Loucy (cell line): ENCODE data around the gene RBM20.

Source experiments
- H2AFZ ChIP-seq: fragments of 200-600 bp; sonication (generic); 2 replicates; pipeline ENCODE4 v1.6.0; 2016; ENCODE audit warnings: antibody characterized with exemption, mild to moderate bottlenecking, low read length, moderate library complexity
- H3F3A ChIP-seq: fragments of 200-600 bp; 2 replicates; pipeline ENCODE4 v1.6.0; 2016; ENCODE audit warnings: antibody characterized with exemption, low read depth, mild to moderate bottlenecking
- H3K27me3 ChIP-seq: fragments of 200-600 bp; sonication (generic); 2 replicates; pipeline ENCODE4 v1.6.1; 2014; ENCODE audit warnings: low read length, mild to moderate bottlenecking; ENCODE audit not compliant: insufficient read depth, poor library complexity, severe bottlenecking
- H3K36me3 ChIP-seq: fragments of 200-600 bp; sonication (generic); 2 replicates; pipeline ENCODE4 v1.6.1; 2016; ENCODE audit warnings: low read length; ENCODE audit not compliant: insufficient read depth
- H3K4me1 ChIP-seq: fragments of 200-600 bp; sonication (generic); 2 replicates; pipeline ENCODE4 v1.5.1; 2014; ENCODE audit warnings: low read length, mild to moderate bottlenecking; ENCODE audit not compliant: insufficient read depth, poor library complexity, severe bottlenecking
- H3K4me2 ChIP-seq: fragments of 200-600 bp; sonication (generic); 2 replicates; pipeline ENCODE4 v1.6.0; 2014; ENCODE audit warnings: antibody characterized with exemption, low read length, low read depth, mild to moderate bottlenecking; ENCODE audit not compliant: poor library complexity, severe bottlenecking
- H3K4me3 ChIP-seq: fragments of 200-600 bp; sonication (generic); 2 replicates; pipeline ENCODE4 v1.5.1; 2014; ENCODE audit warnings: low read length, mild to moderate bottlenecking, mixed read lengths; ENCODE audit not compliant: poor library complexity, severe bottlenecking
- H3K79me2 ChIP-seq: fragments of 200-600 bp; sonication (generic); 2 replicates; pipeline ENCODE4 v1.6.1; 2014; ENCODE audit warnings: low read length; ENCODE audit not compliant: insufficient read depth
- H3K9ac ChIP-seq: fragments of 200-600 bp; sonication (generic); 2 replicates; pipeline ENCODE4 v1.6.0; 2014; ENCODE audit warnings: mild to moderate bottlenecking, low read depth, low read length, moderate library complexity; ENCODE audit not compliant: poor library complexity, severe bottlenecking
- H3K9me2 ChIP-seq: fragments of 200-600 bp; sonication (generic); replicated peaks from 2 replicates; pipeline ENCODE4 v1.6.1; 2016; ENCODE audit warnings: low read depth, low read length, mixed read lengths
- H3K9me3 ChIP-seq: fragments of 200-600 bp; sonication (generic); 2 replicates; pipeline ENCODE4 v1.6.1; 2014; ENCODE audit warnings: mild to moderate bottlenecking, antibody characterized with exemption, low read length, low read depth; ENCODE audit not compliant: insufficient read depth
- H4K20me1 ChIP-seq: fragments of 200-600 bp; sonication (generic); 2 replicates; pipeline ENCODE4 v1.6.0; 2014; ENCODE audit warnings: antibody characterized with exemption, low read length, mild to moderate bottlenecking; ENCODE audit not compliant: insufficient read depth, poor library complexity, severe bottlenecking
- EZH2phosphoT487 ChIP-seq: fragments of 200-600 bp; IDR thresholded peaks from 2 replicates; pipeline ENCODE4 v1.6.1; 2018; ENCODE audit warnings: antibody characterized with exemption, mild to moderate bottlenecking, moderate library complexity, borderline replicate concordance
- TF ChIP-seq, protein P1 (sequence below): fragments of 200-600 bp; sonication (generic); conservative IDR thresholded peaks from 2 replicates; pipeline ENCODE4 v1.5.1; 2014; ENCODE audit warnings: mild to moderate bottlenecking, antibody characterized with exemption, low read length

RBM20 gene

DNA sequence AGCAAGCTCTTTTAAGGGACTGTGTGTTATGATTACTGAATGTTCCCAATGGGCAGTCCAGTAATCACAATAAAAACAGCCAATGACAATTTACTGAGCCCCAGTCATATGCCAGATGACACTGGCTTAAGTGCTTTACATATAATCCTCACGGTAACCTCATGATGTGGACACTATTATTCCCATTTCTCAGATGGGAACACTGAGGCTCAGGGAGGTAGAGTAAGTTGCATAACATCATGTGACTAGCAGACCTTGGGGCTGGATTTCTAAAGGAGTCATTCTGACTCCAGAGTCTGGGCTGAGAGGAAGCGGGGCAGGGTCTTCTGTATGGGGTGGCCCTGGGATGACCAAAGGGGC is 7.6 kb upstream of the RBM20 start:
- H3K4me1 ChIP-seq, result peaks cover 16% of the 10 kb centered on the region
- H3K9me2 ChIP-seq, result no peaks in the 10 kb centered on the region
- H2AFZ ChIP-seq, result no peak overlapping the region
- H3K9ac ChIP-seq, result no peak overlapping the region
- TF ChIP-seq, protein P1, sequence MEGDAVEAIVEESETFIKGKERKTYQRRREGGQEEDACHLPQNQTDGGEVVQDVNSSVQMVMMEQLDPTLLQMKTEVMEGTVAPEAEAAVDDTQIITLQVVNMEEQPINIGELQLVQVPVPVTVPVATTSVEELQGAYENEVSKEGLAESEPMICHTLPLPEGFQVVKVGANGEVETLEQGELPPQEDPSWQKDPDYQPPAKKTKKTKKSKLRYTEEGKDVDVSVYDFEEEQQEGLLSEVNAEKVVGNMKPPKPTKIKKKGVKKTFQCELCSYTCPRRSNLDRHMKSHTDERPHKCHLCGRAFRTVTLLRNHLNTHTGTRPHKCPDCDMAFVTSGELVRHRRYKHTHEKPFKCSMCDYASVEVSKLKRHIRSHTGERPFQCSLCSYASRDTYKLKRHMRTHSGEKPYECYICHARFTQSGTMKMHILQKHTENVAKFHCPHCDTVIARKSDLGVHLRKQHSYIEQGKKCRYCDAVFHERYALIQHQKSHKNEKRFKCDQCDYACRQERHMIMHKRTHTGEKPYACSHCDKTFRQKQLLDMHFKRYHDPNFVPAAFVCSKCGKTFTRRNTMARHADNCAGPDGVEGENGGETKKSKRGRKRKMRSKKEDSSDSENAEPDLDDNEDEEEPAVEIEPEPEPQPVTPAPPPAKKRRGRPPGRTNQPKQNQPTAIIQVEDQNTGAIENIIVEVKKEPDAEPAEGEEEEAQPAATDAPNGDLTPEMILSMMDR, result no peak
- H3K4me2 ChIP-seq, result no peak overlapping the region
- H3K79me2 ChIP-seq, result no peaks in the 10 kb centered on the region
- no peaks in the 10 kb centered on the region for H4K20me1 ChIP-seq
- H3K27me3 ChIP-seq, result no peaks in the 10 kb centered on the region
- no peak overlapping the region for H3K4me3 ChIP-seq
- no peaks in the 10 kb centered on the region for H3K9me3 ChIP-seq
- H3F3A ChIP-seq, result peaks cover 5% of the 10 kb centered on the region; the same call in 1 of the 2 replicates
- H3K36me3 ChIP-seq, result no peaks in the 10 kb centered on the region

DNA sequence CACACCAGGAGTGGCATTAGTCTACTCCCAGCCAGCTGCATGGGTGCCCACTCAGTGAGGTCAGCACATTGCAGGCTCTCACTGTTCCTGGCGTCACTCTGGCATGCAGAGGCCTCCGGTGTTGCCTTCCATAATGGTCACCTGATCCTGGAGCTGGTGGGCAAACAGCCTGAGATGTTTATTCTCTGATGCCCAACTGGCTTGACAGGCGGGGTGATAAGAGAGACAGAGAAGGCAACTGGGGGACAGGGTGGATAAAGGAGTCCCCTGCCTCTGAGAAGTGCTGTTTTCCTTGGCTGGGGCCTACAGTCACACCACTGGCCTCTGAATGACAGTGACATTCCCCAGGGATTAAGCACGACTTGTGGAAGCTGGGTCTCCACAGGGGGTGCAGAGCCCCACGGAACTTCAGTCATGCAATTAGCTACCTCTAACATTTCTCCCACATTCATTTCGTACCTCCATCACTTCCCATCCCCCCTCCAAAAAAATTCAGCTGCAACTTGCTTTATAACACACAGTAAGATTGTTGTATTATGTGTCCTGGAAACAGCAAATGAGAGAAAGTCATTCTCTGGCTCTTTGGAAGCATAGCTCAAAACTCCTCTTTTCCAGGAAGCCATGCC is 7.1 kb upstream of the RBM20 start:
- H3K9me2 ChIP-seq, result no peaks in the 10 kb centered on the region
- no peaks in the 10 kb centered on the region for H4K20me1 ChIP-seq
- H3K79me2 ChIP-seq, result no peaks in the 10 kb centered on the region
- H3F3A ChIP-seq, result peaks cover 5% of the 10 kb centered on the region; the same call in 1 of the 2 replicates
- H3K4me2 ChIP-seq, result no peak overlapping the region
- H3K9me3 ChIP-seq, result no peaks in the 10 kb centered on the region
- H3K36me3 ChIP-seq, result no peaks in the 10 kb centered on the region
- H3K27me3 ChIP-seq, result no peaks in the 10 kb centered on the region
- H3K4me3 ChIP-seq, result no peak overlapping the region
- H3K9ac ChIP-seq, result no peak overlapping the region
- TF ChIP-seq, protein P1, result no peak
- no peak for TF ChIP-seq EZH2phosphoT487
- peaks cover 19% of the 10 kb centered on the region for H3K4me1 ChIP-seq
- no peak overlapping the region for H2AFZ ChIP-seq

DNA sequence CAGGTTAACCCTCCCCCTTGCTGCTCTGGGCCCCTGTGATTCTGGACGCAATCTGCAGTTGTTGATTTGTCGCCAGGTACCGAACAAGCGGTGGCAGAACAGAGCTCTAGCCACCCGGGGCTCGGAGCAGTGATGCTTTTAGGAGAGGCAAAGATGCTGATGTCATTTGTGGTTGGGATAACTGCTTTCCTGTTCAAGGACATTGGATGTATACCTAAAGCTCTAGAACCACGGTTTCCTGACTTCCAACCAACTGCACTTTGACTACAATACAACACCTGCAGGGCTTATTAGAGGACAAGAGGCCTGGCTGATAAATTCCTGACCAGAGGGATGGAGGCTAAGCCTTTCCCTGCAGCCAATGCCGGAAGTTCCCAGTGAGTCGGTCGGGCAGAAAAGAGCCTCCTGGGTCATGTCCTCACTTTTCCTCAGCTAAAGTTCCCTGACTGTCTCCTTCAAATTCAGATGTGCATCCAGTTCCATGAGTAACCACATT is 6.5 kb upstream of the RBM20 start:
- Histone ChIP-seq H4K20me1 (no peaks in the 10 kb centered on the region), H3K9me3 (no peaks in the 10 kb centered on the region), H3F3A (peaks cover 5% of the 10 kb centered on the region; the same call in 1 of the 2 replicates), H3K9ac (no peak overlapping the region), H3K4me1 (peaks cover 19% of the 10 kb centered on the region), H3K4me3 (no peak overlapping the region), H2AFZ (no peak overlapping the region), H3K9me2 (no peaks in the 10 kb centered on the region), H3K27me3 (no peaks in the 10 kb centered on the region), H3K4me2 (no peak overlapping the region), H3K79me2 (no peaks in the 10 kb centered on the region), H3K36me3 (no peaks in the 10 kb centered on the region)
- TF ChIP-seq EZH2phosphoT487, result no peak
- TF ChIP-seq, protein P1, result no peak
